Measurements from ENCODE around the gene TRIM33.

Gene TRIM33

GRCh38 chr1:114511032-114511785 lies at the start of gene TRIM33:
Gene TRIM33, minus strand, starts transcription at chr1:114511203. Its CDS starts 127 bp downstream, at chr1:114511076.
- DNase-seq, result peak; percentile 76

- no peak for DNase-seq
Observed at GRCh38 chr1:114559356-114559755, 48.4 kb upstream of the TRIM33 start.

- no peak for DNase-seq
Observed at GRCh38 chr1:114558544-114558943, 47.5 kb upstream of the TRIM33 start.

- no peak for DNase-seq
Observed at GRCh38 chr1:114554577-114554976, 43.6 kb upstream of the TRIM33 start.

- DNase-seq, result no peak
Observed at GRCh38 chr1:114552106-114552639, 41.2 kb upstream of the TRIM33 start.

- no peak for DNase-seq
Observed at GRCh38 chr1:114551400-114551799, 40.4 kb upstream of the TRIM33 start.

GRCh38 chr1:114550336-114550735 lies 39.3 kb upstream of the TRIM33 start:
- no peak for DNase-seq

GRCh38 chr1:114549137-114549536 lies 38.1 kb upstream of the TRIM33 start:
- DNase-seq, result no peak

GRCh38 chr1:114547076-114547475 lies 36.1 kb upstream of the TRIM33 start:
- no peak for DNase-seq

- DNase-seq, result no peak
Observed at GRCh38 chr1:114545796-114546195, 34.8 kb upstream of the TRIM33 start.

- DNase-seq, result no peak
Observed at GRCh38 chr1:114545315-114545714, 34.3 kb upstream of the TRIM33 start.

- no peak for DNase-seq
Observed at GRCh38 chr1:114540821-114541220, 29.8 kb upstream of the TRIM33 start.

GRCh38 chr1:114540272-114540671 lies 29.3 kb upstream of the TRIM33 start:
- DNase-seq, result no peak

GRCh38 chr1:114536043-114536442 lies 25.0 kb upstream of the TRIM33 start:
- no peak for DNase-seq

GRCh38 chr1:114535401-114535800 lies 24.4 kb upstream of the TRIM33 start:
- DNase-seq, result no peak

GRCh38 chr1:114531094-114531493 lies 20.1 kb upstream of the TRIM33 start:
- no peak for DNase-seq

- DNase-seq, result no peak
Observed at GRCh38 chr1:114530224-114530623, 19.2 kb upstream of the TRIM33 start.

GRCh38 chr1:114524944-114525343 lies 13.9 kb upstream of the TRIM33 start:
- no peak for DNase-seq

- no peak for DNase-seq
Observed at GRCh38 chr1:114522264-114522575, 11.2 kb upstream of the TRIM33 start.

GRCh38 chr1:114521396-114522263 lies 10.6 kb upstream of the TRIM33 start:
- no peak for DNase-seq

GRCh38 chr1:114517348-114517747 lies 6.3 kb upstream of the TRIM33 start:
- no peak for DNase-seq

- no peak for DNase-seq
Observed at GRCh38 chr1:114512595-114513280, 1.7 kb upstream of the TRIM33 start.

- no peak for DNase-seq
Observed at GRCh38 chr1:114510274-114511031, 550 bp downstream of the TRIM33 start.

Data from NCI-H2029 (cell line).